Effector CD4-positive, alpha-beta T cell (primary cell): ENCODE measurements around the gene MTERF4.

Source experiments
- DNase-seq: peaks from one replicate; pipeline ENCODE4 v3.0.0-alpha.2; 2020

MTERF4 gene

DNA sequence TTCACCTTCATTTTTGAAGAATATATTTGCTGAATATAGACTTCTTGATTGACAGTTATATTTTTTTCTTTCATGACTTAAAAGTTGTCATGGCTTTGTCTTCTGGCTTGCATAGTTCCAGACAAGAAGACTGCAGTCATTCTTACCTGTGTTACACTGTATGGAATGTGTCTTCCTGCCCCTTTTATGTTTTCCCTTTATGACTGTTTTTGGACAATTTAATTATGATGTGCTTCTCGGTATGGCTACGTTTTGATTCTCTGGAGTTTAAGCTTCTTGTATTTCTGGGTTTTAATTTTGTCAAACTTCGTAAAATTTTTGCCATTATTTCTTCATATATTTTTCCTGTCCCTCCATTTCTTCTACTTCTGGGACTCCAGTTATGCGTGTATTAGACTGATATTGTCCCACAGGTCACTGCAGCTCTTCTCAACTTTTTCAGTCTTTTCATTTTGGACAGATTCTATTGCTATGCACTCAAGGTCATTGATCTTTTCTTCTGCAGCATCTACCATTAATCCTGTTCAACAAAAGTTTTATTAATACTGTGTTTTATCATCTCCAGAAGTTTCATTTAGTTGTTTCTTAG, 17.1 kb downstream of the MTERF4 start:
- no peak for DNase-seq

- no peak for DNase-seq
Measured at GRCh38 chr2:241083091-241083415, 19.0 kb downstream of the MTERF4 start.

DNA sequence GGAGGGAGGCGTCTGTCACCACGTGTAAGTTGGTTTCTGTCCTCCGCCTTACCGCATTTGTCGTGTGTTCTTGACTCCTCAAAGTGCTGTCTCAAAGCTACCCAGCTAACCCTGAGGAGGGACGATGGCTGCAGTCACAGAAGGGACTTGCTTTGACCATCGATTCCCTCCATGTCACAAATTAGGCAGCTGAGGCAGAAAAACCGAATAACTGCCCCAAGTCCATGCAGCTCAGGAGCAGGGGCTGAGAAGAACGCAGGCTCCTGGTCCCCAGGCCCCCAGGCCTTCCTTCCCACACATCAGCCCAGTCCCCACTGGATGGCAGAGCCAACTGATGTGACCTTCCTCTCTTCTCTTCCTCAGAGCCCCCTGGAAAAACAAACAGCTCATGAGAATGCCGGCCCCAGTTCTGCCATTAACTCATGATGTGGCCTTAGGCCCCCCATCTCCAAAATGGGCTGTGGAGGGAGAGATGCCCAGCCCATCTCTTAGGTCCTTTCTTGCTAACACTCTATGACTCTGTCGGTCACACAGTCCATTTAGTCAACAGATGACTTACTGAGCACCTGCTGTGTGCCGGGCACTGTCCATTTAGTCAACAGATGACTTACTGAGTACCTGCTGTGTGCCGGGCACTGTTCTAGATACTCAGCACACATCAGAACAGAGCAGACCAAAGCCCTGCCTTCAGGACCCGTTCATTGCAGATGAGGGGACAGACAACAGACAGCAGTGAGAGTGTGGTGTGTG, 19.6 kb downstream of the MTERF4 start:
- no peak for DNase-seq

DNA sequence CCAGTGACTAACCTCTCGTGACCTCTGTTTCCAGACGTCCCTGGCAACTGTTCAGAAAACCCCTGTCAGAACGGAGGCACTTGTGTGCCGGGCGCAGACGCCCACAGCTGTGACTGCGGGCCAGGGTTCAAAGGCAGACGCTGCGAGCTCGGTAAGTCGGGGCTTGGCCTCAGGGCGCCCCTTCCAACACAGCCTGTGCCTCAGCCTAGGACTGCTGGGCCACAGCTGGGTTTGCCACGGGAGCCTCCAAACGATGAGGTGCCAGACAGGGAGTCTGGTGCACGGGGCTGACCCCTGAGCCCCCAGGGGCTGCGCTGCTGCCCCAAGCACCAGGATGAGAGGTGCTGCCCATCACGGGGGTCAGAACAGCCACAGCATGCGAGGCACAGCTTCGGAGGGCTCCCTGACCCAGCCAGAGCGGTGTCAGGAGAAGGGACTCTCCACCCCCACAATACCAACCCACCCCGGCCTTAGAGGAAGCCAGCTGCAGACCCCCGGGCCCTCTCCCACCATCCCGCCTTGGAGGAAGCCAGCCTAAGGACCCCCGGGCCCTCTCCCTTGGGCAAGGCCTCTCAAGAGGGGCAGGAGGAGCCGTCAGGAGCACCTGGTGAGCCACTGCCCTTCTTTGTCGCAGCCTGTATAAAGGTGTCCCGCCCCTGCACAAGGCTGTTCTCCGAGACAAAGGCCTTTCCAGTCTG, 20.3 kb downstream of the MTERF4 start:
- no peak for DNase-seq

- DNase-seq: no peak
Measured at GRCh38 chr2:241081190-241081642, 20.9 kb downstream of the MTERF4 start.

DNA sequence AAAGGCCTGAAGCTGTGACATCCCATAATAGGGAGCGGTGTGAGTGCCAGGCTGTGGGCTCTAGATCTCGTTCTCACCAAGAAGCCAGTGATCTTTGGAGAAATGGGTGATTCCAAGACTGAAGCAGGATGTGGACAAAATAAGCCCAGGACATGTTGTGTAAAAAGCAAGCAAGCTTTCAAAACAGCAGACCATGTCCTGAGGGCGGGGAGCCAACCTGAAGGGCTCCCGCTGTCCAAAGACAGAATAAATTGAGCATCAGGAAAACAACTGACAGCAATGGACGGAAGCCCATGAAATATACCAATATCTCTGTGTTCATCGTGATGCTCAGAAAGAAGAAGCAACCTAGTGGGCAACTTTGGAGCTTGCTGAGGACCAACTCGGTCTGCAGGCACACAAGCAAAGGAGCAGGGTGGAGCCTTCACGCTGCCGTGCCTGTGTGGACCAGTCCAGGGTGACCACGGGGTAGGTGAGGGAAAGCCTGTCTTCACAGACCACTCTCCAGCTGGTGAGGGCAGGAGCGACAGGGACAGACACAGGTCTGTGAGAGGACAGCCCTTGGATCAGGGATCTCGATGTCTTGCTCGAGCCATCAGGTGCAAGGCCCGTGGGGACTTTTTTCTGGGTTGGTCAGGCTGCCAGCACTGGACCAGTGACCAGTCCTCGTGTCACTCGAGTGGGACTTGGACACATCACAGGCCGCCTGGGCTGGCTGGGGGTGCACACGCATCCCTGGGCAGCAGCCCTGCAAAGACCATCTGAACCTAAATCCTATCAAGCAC, 21.5 kb downstream of the MTERF4 start:
- DNase-seq: no peak

DNA sequence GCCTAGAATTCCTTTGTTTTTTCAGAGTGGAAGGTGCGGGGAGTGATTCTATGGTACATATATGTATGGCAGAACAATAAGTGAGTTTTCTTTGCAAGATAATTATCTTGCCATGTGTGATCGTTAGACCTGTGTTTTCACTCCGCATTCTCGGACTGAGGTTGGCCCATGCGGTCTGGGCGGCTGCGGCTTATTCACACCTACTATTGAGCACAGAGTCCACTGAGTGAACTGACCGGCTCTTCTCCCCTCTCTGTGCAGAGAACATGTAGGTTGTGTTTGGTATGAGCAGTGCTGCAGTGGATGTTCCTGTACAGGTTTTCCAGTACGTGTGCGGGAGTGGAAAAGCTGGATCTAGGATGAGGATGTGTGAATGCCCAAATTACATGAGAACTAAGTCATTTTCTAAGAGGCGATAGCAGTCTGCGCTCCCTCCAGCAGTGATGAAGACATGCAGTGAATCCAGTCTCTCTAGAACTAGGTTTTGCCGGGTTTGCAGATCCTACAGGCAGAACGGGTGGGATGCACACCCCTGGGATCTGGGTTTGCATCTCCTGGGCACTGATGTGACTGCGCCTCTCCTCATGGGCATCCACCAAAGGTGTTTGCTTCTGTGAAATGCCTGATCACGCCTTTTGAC, 27.1 kb downstream of the MTERF4 start:
- no peak for DNase-seq

DNA sequence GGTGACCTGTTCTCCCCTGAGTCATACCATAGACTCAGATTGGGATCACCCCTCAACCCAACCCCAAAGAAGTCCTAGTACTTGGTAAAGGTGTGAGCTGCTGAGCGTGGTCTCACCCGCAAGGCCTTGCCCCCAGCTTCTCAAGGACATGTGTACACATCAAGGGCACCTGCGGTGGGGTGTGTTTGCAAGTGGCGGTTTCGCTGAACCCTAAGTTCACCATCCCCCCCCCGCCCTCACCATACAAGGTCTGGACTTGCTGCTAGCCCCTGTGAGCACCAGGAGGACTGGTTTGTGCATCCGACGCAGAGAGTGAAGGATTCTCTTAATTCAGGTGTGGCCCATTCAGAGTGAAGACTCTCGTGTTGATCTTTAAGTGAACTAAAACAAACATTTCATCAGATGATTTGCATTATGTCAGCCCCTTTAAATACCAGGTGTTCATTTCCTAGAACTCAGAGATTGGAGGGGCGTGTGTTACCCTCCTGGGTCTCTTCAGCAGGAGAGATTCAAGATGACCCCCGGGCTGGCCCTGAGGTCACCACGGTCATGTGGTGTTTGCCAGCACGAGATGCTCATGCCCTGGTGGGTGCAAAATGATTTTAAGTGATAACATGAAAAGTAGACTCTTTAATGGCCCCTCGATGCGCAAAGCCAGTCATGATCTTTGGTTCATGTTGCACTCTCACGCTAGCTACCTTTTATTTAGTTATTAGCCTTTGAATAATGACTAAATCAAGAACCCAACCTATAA, 27.8 kb downstream of the MTERF4 start:
- no peak for DNase-seq

GRCh38 chr2:241073166-241074064, 28.7 kb downstream of the MTERF4 start:
- no peak for DNase-seq

DNA sequence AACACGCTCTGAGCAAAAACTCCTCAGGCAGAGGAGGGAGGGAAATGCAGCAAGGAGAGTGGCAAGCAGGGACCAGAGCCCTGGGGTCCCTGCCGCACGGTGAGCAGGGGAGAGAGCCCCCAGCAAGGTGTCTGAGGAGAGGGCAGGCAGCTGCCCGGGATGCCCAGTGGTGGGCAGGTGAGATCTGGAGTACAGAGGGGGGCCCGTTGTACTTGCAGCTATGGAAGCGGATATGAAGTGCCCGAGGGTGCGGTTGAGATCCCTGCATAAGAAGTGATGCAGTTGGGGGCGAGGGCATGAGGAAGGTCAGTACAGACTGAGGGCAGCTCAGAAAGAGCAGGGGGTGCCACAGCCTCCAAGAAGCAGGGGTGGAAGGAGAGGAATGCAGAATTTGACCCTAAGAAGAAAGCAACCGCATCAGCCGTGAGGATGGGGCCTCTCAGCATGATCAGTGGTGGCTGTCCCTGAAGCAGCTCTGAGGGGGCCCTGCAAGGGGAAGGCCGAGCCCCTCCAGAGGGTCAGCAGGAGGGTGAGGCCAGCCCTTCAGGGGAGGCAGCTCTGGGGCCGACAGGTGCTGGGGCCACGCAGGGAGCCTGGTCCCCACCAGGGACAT, 29.4 kb downstream of the MTERF4 start:
- DNase-seq: no peak

DNA sequence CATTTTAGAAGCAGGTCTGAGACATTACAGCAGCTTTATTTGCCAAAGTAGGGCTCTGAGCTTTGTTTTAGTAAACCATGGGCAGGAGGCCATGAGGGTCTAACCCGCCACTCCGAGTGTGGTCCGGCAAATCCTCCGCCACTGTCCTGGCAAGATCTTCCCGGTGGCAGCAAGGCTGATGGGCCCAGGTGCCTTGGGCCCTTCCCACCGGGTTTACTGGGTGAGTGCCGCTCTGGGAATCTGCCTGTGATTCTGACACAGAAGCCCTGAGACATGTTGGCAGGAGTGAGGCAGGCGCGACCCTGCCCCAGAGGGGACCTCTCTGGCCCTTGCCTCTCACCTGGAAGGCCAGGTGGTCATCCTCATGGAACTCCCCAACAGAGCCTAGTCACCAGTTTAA, 29.9 kb downstream of the MTERF4 start:
- DNase-seq: no peak

GRCh38 chr2:241071677-241072111, 30.4 kb downstream of the MTERF4 start:
- DNase-seq: no peak

- DNase-seq: no peak
Measured at GRCh38 chr2:241070811-241071676, 31.0 kb downstream of the MTERF4 start.

GRCh38 chr2:241070361-241070760, 31.7 kb downstream of the MTERF4 start:
- no peak for DNase-seq

- no peak for DNase-seq
Measured at GRCh38 chr2:241069821-241070281, 32.2 kb downstream of the MTERF4 start.

GRCh38 chr2:241068942-241069810, 32.9 kb downstream of the MTERF4 start:
- DNase-seq: no peak

DNA sequence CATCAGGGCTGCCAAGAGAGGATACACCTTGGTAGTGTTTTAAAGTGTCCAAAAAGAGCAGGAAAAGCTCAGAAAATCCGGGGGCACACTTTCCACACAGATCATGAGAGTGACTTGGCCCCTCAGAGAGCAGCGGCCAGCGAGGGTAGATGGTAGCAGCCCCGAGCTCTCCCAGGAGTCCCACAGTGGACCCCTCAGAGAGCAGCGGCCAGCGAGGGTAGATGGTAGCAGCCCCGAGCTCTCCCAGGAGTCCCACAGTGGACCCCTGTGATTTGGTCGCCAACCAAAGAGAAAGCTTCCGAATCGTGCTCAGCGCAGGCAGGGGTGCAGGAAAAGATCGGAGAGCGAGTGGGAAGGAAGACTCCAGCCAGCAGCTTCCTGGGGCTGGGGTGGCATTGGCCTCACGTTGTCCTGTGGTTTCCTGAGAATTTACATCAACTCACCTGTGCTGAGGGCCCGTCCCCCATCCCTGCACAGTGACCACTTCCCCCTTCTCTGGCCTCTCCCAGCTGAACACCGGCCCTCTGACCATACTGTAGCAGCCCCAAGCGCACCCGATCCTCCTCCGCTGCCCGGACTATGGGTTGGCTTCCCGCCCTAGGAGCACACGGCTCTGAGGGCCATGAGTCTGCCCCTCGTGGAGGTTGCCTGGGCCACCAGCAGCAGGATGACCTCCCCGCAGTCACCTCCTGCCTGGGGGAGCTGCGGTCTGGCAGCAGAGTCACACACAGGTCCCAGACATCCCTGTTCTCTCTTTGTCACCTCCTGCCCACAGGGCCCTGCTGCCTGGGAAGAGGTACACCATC, 33.7 kb downstream of the MTERF4 start:
- DNase-seq: no peak
